SK-N-MC (cell line): Measurements from ENCODE around the gene ZNF423.

ENCODE experiments used
- DNase-seq: peaks from one replicate; pipeline ENCODE4 v3.0.0-alpha.2; 2011; ENCODE audit warnings: low read depth, low spot score
- H3K27ac ChIP-seq: fragments of 200-600 bp; sonication (generic); 2 replicates; pipeline ENCODE4 v1.5.1; 2016; ENCODE audit warnings: mixed run types
- H3K36me3 ChIP-seq: fragments of 200-600 bp; sonication (generic); 2 replicates; pipeline ENCODE4 v1.6.1; 2017; ENCODE audit warnings: antibody characterized with exemption, low read length, mixed read lengths; ENCODE audit not compliant: insufficient read depth
- H3K4me3 ChIP-seq: fragments of 200-600 bp; sonication (generic); 2 replicates; pipeline ENCODE4 v1.5.1; 2016
- H3K9ac ChIP-seq: fragments of 200-600 bp; sonication (generic); 2 replicates; pipeline ENCODE4 v1.8.0; 2017; ENCODE audit warnings: mixed run types, mixed read lengths; ENCODE audit not compliant: insufficient read length
- H3K9me3 ChIP-seq: fragments of 200-600 bp; sonication (generic); 2 replicates; pipeline ENCODE4 v1.6.1; 2017; ENCODE audit warnings: low read depth, mild to moderate bottlenecking, antibody characterized with exemption, low read length, moderate library complexity, mixed read lengths
- EZH2 ChIP-seq: fragments of 200-600 bp; sonication (generic); IDR thresholded peaks from one replicate; pipeline ENCODE4 v1.6.1; 2017; ENCODE audit warnings: antibody characterized with exemption
- FOXP2 ChIP-seq: optimal IDR thresholded peaks from 2 replicates; pipeline ENCODE3; 2011; ENCODE audit warnings: mild to moderate bottlenecking, moderate library complexity; ENCODE audit not compliant: insufficient read depth; ENCODE audit errors: extremely low read length, control extremely low read depth
- POLR2AphosphoS5 ChIP-seq: IDR thresholded peaks from 2 replicates; pipeline ENCODE4 v1.6.1; 2012; ENCODE audit warnings: mild to moderate bottlenecking, low read depth, low read length, borderline replicate concordance

Gene ZNF423

DNA sequence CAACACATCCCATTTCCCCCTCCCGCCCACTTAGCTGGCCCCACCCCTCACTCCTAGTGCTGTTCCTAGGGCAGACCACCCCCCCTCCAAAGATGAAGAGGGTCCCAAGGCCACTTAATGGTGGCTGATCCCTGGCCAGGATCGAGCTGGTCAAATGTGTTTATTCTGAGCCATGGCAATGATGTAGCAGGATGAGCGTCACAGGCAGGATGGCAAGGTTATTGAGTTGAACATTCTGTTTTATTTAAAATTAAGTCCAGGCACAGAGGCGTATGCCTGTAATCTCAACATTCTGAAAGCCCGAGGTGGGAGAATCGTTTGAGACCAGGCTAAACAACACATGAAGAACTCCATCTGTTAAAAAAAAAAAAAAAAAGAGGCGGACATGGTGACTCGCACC, 12.2 kb downstream of the ZNF423 start:
- H3K9ac ChIP-seq = no peak overlapping the region
- H3K36me3 ChIP-seq = no peaks in the 10 kb centered on the region
- H3K9me3 ChIP-seq = no peaks in the 10 kb centered on the region
- no peak for DNase-seq
- TF ChIP-seq POLR2AphosphoS5 = no peak
- H3K4me3 ChIP-seq = no peak overlapping the region
- H3K27ac ChIP-seq = no peak overlapping the region; the same call in 1 of the 2 replicates

DNA sequence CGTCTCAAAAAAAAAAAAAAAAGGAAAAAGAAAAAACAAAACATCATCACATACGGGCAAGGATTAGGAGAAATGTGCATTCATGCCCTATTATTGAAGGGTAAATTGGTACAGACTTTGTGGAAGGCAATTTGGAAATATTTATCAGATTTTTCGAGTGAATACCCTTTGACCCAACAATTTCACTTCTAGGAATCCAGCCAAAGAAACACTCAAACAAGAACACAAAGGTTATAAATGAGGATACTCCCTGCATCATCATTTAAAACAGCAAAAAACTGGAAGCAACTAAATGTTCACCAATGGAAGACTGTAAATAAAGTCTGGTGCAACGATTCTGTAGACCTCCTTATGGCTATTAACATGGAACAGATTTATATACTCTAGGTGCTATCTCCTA, 12.9 kb downstream of the ZNF423 start:
- Histone ChIP-seq H3K27ac (peak overlapping the region; percentile 83), H3K9ac (no peak overlapping the region), H3K9me3 (no peaks in the 10 kb centered on the region), H3K36me3 (no peaks in the 10 kb centered on the region), H3K4me3 (no peak overlapping the region)
- TF ChIP-seq EZH2 = no peak
- TF ChIP-seq FOXP2 = no peak
- no peak for TF ChIP-seq POLR2AphosphoS5
- DNase-seq = no peak

DNA sequence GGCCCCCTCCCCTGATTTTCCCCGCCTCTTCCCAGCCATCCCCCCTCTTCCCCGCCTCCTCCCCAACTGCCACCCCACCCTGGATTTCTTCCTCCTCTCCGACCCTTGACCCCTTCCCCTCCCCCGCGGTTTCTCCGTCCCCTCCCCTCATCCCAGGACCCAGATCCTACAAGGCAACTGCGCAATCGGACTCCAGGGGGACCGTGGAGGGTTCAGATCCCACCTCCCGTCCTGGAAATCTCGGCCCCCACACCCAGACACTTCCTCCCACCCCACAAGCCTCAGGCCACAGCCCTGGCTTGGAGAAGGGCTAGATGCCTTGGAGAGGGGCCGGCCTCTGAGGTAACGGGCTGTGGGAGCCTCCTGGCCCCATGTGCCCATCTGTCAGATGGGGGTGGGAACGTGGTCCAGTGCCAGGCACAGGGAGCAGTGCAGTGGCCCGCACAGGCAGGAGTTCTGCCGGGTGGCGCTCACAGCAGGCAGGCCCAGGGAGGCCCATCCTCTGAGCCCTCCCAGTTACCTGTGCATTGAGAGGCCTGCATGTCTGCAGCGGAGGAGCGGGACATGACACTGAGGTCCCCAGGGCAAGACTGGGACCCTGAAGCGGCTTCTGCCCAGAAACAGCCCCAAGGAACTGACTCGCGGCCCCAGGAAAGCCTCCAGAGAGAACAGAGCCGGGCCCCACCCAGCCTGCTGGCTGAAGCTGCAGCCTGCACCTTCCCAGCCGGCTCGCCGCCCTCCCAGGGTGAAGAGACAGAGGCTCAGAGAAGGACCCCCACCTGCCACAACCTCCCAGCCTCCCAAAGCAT, 16.7 kb downstream of the ZNF423 start:
- TF ChIP-seq FOXP2 (no peak), POLR2AphosphoS5 (no peak), EZH2 (no peak)
- Histone ChIP-seq H3K36me3 (no peaks in the 10 kb centered on the region), H3K9me3 (no peaks in the 10 kb centered on the region), H3K27ac (peak overlapping the region; percentile 91), H3K4me3 (peak overlapping the region; percentile 51), H3K9ac (peak overlapping the region; percentile 41)
- no peak for DNase-seq

DNA sequence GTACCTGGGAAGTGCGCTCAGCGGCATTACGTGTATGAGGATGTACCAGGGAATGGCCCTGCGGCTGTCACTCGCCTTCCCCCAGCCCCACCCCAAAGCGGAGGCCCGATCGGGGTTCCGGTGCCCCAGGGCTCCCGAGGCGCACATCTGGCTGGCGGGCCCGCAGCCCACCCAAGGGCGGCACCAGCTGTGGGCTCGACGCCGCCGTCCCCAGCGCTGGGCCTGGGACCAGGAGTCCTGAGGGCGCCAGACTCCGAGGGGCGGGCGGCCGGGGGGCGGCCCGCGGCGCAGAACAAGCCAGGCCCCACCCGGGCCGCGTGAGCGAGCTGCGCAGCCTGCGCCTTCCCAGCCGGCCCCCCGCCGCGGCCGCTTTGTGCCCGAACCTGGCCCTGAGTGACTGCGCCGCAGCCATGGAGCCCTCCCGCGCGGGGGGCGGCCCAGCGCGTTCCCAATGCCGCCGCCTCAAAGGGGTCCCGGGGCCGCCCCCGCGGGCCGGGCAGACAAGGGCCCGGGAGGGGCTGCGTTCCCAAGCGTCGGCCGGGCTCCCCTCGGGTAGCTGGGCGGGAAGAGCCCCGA, 17.4 kb downstream of the ZNF423 start:
- peak overlapping the region; percentile 91 for H3K27ac ChIP-seq
- H3K9me3 ChIP-seq = no peaks in the 10 kb centered on the region
- no peak for DNase-seq
- H3K36me3 ChIP-seq = no peaks in the 10 kb centered on the region
- peak overlapping the region; percentile 51 for H3K4me3 ChIP-seq
- H3K9ac ChIP-seq = peak overlapping the region; percentile 41
- TF ChIP-seq FOXP2 (no peak), POLR2AphosphoS5 (no peak), EZH2 (no peak)

DNA sequence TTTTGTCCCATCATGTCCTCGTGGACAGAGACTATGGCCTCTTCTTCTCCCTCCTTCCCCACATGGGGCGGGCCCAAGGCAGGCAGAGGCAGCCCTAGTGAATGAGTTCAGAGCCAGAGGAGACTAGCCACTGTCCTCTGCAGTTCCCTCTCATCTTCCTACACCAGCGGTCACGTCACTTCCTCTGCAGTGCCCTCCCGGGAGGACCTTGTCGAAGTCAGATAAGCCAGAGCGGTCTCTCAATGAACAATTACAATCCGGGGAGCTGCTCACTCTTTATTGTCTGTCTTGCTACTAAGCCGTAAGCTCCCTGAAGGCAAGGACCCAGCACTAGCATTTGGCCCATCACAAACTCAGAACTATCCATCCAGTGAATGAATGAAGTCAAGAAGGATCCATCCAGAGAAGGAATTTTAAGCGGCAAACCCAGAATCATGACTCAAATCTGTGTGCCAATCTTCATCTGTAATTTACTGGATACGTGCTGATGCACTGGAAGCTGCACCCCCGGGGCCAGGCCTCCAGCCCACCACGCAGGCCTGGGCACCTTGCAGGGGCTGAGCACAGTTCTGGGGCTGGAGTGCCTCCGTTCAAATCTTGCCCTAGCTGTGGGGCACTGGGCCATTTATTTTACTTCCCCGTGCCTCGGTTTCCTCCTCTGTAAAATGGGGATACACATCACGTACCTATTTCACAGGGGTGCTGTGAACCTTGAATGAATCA, 18.1 kb downstream of the ZNF423 start:
- Histone ChIP-seq H3K4me3 (peak overlapping the region; percentile 51; the same call in 1 of the 2 replicates), H3K9ac (no peak overlapping the region), H3K36me3 (no peaks in the 10 kb centered on the region), H3K9me3 (no peaks in the 10 kb centered on the region), H3K27ac (peak overlapping the region; percentile 91)
- DNase-seq = no peak
- TF ChIP-seq POLR2AphosphoS5 (no peak), FOXP2 (no peak), EZH2 (no peak)

DNA sequence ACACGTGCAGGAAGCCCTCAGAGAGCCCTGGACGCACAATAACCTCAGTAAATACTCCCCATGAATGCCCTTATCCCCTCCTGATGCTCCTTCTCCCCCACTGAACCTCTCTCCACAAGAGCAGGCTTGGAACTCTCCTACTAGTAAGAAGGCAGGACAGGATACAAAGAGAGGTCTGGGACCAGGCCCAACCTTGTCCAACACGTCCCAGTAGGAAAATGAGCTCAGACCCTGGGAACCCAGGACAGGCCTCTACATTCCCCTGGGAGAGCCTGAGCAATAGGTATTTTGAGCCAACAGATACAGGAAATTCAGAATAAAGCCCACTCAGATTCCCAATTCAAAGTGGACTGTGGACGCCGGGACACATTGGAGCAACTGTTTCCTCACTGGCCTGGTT, 19.2 kb downstream of the ZNF423 start:
- Histone ChIP-seq H3K27ac (peak overlapping the region; percentile 95), H3K36me3 (no peaks in the 10 kb centered on the region), H3K9me3 (no peaks in the 10 kb centered on the region), H3K4me3 (no peak overlapping the region), H3K9ac (no peak overlapping the region)
- no peak for TF ChIP-seq POLR2AphosphoS5
- TF ChIP-seq EZH2 = no peak
- TF ChIP-seq FOXP2 = no peak
- DNase-seq = no peak

DNA sequence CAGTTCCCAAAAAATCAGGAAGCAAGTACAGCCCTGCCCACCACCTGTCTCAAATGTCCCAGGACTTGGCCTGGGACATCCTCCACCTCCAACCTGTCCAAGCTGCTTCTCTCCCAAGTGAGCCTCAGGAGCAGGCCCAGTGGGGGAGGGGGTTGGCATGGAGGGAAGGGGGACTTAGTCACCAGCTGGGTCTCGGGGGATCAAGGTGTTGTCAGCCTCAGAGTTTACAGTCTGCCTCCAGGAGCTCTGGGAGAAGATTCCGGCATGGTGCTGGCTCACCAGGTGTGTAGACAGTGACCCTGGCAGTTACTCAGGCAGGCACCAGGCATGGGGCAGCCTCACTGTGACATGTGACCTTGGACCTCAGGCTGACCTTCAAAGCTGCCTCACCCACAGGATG, 19.7 kb downstream of the ZNF423 start:
- DNase-seq = no peak
- Histone ChIP-seq H3K36me3 (no peaks in the 10 kb centered on the region), H3K4me3 (no peak overlapping the region), H3K9ac (no peak overlapping the region), H3K27ac (peak overlapping the region; percentile 95), H3K9me3 (no peaks in the 10 kb centered on the region)
- TF ChIP-seq POLR2AphosphoS5 (no peak), EZH2 (no peak), FOXP2 (no peak)

DNA sequence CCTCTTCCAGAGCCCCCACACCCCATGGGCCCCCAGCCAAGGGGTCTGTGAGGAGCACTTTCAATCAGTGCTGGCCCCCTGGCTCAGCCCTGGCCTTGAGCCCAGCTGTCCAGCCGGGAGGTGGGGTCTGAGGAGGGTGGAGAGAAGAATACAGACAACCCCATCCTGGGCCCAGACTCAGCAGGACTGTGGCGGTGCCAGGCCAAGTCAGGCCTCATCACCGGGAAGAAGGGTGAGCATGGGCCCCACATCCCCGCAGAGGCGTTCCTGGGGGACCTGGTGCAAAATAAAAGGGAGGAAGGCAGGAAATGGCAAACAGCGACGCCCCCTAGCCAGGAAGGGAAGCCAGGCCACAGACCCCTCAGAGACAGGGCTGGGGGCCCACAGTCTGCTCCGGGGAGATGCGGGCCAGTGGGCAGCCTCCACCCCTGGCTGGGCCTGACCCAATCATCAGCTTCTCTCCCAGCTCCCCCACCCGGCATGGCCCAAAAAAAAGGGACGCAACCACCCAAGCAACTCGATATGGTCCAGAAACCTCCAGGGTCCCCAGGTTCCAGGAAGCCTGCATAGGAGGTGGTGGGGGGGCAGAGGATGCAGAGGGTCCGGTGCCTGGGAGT, 20.6 kb downstream of the ZNF423 start:
- H3K9me3 ChIP-seq = no peaks in the 10 kb centered on the region
- no peak for TF ChIP-seq EZH2
- TF ChIP-seq FOXP2 = no peak
- TF ChIP-seq POLR2AphosphoS5 = no peak
- no peaks in the 10 kb centered on the region for H3K36me3 ChIP-seq
- peak overlapping the region; percentile 59 for H3K4me3 ChIP-seq
- H3K9ac ChIP-seq = peak overlapping the region; percentile 64
- H3K27ac ChIP-seq = peak overlapping the region; percentile 95
- no peak for DNase-seq
